HG03097 (cell line): ENCODE results near the gene TAS1R3.

Experiments used
- ATAC-seq: cut with Tn5 transposase; IDR thresholded peaks from one replicate; pipeline ENCODE4 v1.9.1; 2021; ENCODE audit not compliant: unreplicated experiment, low FRiP score

TAS1R3 gene

GRCh38 chr1:1335792-1336248 is 4.7 kb downstream of the TAS1R3 start:
- ATAC-seq = no peak

GRCh38 chr1:1336446-1336845 is 5.4 kb downstream of the TAS1R3 start:
- ATAC-seq = no peak

- no peak for ATAC-seq
Observed at GRCh38 chr1:1336931-1337792, 6.1 kb downstream of the TAS1R3 start.

DNA sequence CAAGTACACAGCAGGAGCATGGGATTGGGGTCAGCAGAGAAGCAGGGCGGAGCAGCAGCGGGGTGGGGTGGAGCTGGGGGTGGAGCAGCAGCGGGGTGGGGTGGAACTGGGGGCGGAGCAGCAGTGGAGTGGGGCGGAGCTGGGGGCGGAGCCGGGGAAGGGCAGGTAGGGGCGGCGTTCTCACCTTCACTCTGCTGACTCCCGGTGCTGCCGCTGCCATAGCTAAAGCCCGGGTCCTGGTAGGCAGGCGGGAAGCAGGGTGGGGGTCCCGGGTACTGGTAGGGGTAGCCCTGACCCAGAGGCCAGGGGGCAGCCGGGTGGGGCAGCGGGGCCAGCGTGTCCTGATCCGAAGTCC is 6.7 kb downstream of the TAS1R3 start:
- no peak for ATAC-seq

DNA sequence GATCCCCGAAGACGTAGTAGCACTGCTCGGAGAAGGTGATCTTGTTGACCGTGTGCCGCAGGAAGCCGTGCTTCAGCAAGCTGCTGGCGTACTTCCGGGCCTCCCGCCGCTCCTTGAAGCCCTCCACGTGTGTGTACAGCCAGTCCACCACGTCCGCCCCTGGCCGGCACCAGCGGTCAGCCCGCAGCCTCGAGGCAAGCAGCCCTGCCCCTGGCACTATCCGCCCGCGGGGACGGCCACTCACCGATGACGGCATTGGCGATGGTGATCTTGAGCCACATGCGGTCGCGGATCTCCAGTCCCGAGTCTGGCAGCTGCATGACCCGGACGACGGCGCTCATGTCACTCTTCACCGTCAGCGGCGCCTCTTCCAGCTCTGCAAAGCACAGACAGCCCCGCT is 7.2 kb downstream of the TAS1R3 start:
- ATAC-seq = no peak

DNA sequence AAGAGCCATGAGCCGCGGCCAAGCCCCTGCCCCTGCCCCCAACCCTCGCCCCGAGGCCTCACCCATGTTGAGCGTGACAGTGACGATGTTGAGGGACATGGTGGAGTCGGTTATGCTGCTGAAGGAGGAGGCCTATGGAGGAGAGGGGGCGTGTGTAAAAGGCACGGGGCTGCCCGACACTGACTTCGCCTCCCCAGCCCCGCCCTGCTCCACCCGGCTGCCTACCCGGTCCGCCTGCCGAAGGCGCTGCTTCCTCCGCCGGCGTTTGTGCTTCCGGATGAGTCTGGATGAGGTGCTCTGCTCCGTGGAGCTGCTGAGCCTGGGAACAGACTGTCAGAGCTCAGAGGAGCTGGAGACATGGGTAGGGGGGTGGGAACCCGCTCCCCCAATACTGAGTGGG is 9.1 kb downstream of the TAS1R3 start:
- no peak for ATAC-seq

GRCh38 chr1:1340791-1341548 is 9.9 kb downstream of the TAS1R3 start:
- ATAC-seq = no peak

GRCh38 chr1:1341549-1342021 is 10.5 kb downstream of the TAS1R3 start:
- no peak for ATAC-seq

- ATAC-seq = no peak
Observed at GRCh38 chr1:1342061-1342562, 11.0 kb downstream of the TAS1R3 start.

- ATAC-seq = no peak
Observed at GRCh38 chr1:1342584-1343115, 11.6 kb downstream of the TAS1R3 start.

GRCh38 chr1:1343811-1344421 is 12.8 kb downstream of the TAS1R3 start:
- no peak for ATAC-seq

DNA sequence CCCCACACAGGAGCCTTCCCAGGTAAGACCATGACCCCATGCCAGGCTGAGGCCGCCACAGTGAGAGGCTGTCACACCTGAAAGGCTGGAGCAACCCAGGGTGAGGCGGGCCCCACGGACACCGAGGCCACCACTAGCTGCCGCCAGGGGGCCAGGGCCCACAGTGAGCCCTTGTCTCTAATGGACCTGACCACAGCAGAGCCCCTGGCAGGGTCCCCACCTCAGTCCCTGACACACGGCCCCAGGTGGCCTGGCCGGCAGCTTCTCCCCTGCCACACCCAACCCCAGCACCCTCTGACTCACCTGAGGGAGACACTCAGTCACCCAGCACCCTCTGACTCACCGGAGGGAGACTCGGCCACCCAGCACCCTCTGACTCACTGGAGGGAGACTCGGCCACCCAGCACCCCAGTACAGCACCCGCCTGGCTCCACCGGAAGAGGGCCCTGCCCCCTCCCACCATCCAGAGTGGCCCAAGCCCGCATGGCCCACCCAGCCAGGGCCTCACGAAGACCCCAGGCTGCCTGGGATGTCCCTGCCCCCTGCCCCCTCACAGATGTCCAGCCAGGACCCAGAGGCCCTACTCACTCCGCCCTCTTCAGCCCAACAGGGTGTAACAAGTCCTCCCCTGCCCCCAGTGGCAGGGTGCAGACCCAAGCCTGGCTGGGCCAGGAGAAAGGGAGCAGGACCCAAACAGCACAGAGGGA is 13.7 kb downstream of the TAS1R3 start:
- ATAC-seq = no peak

- no peak for ATAC-seq
Observed at GRCh38 chr1:1345384-1345783, 14.3 kb downstream of the TAS1R3 start.

- no peak for ATAC-seq
Observed at GRCh38 chr1:1345860-1346500, 14.9 kb downstream of the TAS1R3 start.

DNA sequence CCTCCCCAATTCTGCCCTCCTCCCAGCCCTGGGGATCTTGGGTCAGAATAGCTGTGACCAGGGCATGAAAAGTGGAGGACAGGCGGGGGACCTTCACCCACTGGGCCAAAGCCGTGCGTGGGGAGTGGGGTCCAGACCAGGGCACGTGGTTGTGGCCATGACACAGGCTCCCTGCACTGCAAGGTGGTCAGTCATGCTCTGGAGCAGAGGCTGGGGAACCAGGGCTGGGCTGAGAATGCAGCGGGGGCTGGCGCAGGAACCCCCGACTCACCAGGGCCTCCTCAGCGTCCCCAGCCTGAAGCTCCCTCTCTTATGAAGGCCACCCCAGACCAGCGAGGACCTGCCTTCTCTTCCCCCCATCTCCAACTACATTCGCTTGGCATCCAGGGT is 15.4 kb downstream of the TAS1R3 start:
- ATAC-seq = no peak

DNA sequence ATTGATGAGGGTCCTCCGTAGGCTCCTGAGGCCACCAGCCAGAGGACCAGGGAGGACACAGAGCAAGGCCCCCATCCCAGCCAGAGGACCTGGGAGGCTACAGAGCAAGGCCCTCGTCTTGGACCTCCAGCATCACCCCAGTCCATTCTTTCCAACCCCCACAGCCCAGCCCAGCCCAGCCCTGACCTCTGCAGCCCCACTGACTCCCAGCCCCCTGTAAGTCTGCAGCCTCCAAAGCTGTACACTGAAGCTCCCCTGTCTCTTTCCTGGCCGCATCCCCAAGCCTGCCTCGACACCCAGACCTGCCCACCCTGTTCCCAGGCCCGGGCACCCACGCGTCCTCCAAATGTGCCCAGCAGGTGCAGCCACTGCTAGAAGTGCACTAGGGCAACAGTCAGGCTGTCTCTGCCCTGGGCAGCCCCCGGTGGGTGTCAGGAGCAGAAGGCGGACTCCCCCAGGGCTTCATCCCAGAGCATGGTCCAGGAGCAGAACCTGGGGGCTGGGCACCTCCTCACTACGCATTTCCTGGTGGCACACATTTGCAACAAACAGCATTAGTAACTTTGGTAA is 16.0 kb downstream of the TAS1R3 start:
- ATAC-seq = no peak

DNA sequence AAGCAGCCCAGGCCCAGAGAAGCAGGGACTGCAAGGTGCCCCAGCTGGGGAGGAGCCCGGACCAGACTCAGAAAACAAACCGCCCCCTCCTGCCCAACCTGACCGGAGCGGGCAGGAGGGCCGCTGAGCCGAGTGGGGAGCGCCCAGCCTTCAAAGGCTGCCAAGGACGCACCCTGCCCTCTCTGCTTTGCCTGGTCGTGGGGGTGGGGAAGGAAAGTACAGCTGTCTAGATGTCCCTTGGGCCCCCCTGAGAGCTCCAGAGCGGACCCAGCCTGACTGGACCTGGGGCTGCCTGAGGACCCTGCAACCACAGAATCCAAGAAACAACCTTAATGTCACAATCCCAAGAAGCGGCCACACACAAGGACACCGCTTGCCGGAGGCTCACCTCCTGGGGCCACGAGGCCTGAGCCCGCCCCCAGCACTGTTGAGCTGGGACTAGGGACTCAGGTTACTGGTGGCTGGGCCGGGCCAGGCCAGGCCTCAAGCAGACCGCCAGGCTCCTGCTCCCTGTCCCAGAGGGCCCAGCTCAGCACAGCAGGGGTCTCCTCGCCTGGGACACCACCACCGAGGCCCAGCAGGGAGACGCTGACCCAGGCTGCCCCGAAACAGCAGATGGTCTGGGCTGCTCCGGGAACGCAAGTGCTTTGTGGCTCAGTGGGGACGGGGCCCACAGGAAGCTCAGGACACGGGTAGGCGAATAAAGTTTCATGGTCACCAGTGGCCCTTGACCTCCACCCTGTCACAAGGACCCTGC is 16.8 kb downstream of the TAS1R3 start:
- ATAC-seq = no peak

GRCh38 chr1:1348420-1349255 is 17.6 kb downstream of the TAS1R3 start:
- ATAC-seq = peak; percentile 16
